ENCODE data around the gene EHBP1L1. TPM values are rescaled to one million over a fixed set of nuclear protein-coding genes. Genes with fewer than 3 reads are reported as not detected.

EHBP1L1 gene
- 100 to 1,000 TPM; 126 to 167 TPM for total RNA-seq

DNA sequence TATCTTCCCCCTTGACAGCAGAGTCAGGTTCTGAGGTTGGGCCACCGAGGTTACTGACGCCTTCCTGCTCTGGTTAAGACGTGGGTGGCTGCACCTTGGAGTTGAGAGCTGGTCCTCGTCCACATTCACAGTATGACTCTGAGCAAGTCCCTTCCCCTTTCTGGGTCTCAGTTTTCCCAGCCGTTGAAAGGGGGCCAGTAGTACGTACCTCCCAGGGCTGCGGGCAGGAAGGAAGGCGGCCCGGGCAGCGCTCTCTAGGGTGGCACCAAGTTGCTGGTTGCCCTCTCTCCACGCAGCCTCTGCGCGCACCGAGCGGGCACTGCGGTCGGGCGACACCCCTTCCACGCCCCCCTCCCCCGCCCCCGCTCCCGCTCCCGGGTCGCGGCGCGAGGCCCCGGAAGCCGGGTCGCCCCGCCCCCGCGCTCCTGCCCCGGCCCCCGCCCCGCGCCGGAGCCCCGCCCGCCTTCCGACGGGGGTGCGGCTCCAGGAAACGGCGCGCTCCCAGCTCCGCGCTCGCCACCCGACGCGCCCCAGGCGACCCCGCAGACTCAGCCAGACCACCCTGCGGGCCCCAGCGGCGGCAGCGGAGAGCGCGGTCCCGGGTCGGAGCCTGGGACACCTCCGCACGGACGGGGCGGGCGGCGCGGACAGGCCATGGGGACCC lies at the start of gene EHBP1L1:
Gene EHBP1L1 (plus strand): TSS at position 486 of the 664 bp plus-strand sequence. CDS start 250 bp downstream, outside the sequence.
- no peaks in the 10 kb centered on the region for H3K27me3 Mint-ChIP-seq
- H3K36me3 Mint-ChIP-seq (ENCODE audit: low read depth): peaks cover 90% of the 10 kb centered on the region
- H3K4me1 Mint-ChIP-seq: peaks cover 23% of the 10 kb centered on the region
- peak; percentile 57 for ATAC-seq (replicated peaks)
- no peaks in the 10 kb centered on the region for H3K9me3 Mint-ChIP-seq
- H3K27ac Mint-ChIP-seq: peak within 1 kb of the TSS; percentile 94
- H3K4me3 Mint-ChIP-seq: peak within 1 kb of the TSS; percentile 94

DNA sequence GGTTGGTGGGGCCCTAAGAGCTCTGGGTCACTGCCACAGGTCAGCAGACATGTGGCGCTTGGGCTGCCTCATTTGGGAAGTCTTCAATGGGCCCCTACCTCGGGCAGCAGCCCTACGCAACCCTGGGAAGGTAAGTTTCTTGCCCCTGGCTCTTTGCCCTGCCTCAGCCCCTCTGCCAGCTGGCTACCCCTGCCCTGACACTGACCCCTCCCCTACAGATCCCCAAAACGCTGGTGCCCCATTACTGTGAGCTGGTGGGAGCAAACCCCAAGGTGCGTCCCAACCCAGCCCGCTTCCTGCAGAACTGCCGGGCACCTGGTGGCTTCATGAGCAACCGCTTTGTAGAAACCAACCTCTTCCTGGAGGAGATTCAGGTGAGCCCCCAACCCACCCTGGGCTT lies 49.1 kb upstream of the EHBP1L1 start:
- H3K36me3 Mint-ChIP-seq (ENCODE audit: low read depth): peaks cover 54% of the 10 kb centered on the region
- no peak for ATAC-seq (replicated peaks)
- H3K27me3 Mint-ChIP-seq: no peaks in the 10 kb centered on the region
- H3K4me1 Mint-ChIP-seq: peaks cover 32% of the 10 kb centered on the region
- H3K4me3 Mint-ChIP-seq: peak overlapping the region; percentile 89
- H3K9me3 Mint-ChIP-seq: no peaks in the 10 kb centered on the region
- peak overlapping the region; percentile 63 for H3K27ac Mint-ChIP-seq

GRCh38 chr11:65528819-65529350 lies 47.0 kb upstream of the EHBP1L1 start:
- H3K27ac Mint-ChIP-seq: peak overlapping the region; percentile 66
- no peaks in the 10 kb centered on the region for H3K27me3 Mint-ChIP-seq
- H3K36me3 Mint-ChIP-seq (ENCODE audit: low read depth): peaks cover 73% of the 10 kb centered on the region
- no peaks in the 10 kb centered on the region for H3K9me3 Mint-ChIP-seq
- H3K4me1 Mint-ChIP-seq: peaks cover 14% of the 10 kb centered on the region
- ATAC-seq (replicated peaks): no peak
- H3K4me3 Mint-ChIP-seq: no peak overlapping the region

DNA sequence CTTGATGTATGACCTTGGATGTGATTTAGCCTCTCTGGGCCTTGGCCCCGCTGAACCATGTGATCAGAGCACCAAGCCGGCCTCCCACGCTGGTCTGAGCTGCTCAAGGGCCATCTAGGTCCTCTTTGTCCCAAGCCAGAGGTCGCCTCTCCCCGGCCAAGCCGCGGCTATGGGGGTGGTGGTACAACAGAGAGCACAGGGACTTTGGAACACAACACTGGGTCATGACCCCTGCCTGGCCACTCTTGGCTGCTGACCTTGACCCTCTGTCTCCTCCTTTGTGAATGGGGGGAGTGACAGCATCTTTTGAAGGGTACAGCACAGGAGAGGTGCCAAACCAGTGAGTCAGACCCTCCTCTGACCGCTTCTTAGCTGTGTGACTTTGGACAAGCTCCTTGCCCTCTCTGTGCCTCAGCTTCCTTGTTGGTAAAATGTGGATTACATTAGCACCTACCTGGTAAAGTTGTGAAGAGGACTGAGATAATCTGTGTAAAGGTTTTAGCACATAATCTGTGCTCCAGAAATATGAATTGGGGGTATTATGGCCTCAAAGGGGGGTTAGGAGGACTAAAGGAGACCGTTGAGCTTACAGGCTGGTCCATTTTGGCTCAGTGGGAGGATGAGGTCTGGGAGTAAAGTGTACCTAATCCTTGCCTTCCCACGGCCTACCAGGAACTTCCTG lies 46.2 kb upstream of the EHBP1L1 start:
- H3K4me1 Mint-ChIP-seq: peaks cover 11% of the 10 kb centered on the region
- no peaks in the 10 kb centered on the region for H3K9me3 Mint-ChIP-seq
- no peak for ATAC-seq (replicated peaks)
- H3K27ac Mint-ChIP-seq: peak overlapping the region; percentile 56
- H3K4me3 Mint-ChIP-seq: no peak overlapping the region
- no peaks in the 10 kb centered on the region for H3K27me3 Mint-ChIP-seq
- peaks cover 78% of the 10 kb centered on the region for H3K36me3 Mint-ChIP-seq (ENCODE audit: low read depth)

GRCh38 chr11:65530157-65530496 lies 45.7 kb upstream of the EHBP1L1 start:
- peak; percentile 31 for ATAC-seq (replicated peaks)
- Mint-ChIP-seq H3K27ac (peak overlapping the region; percentile 56), H3K4me1 (peaks cover 13% of the 10 kb centered on the region), H3K9me3 (no peaks in the 10 kb centered on the region), H3K27me3 (no peaks in the 10 kb centered on the region), H3K4me3 (no peak overlapping the region), H3K36me3 (ENCODE audit: low read depth) (peaks cover 83% of the 10 kb centered on the region)

GRCh38 chr11:65532388-65533064 lies 43.3 kb upstream of the EHBP1L1 start:
- peaks cover 87% of the 10 kb centered on the region for H3K36me3 Mint-ChIP-seq (ENCODE audit: low read depth)
- H3K27me3 Mint-ChIP-seq: no peaks in the 10 kb centered on the region
- H3K27ac Mint-ChIP-seq: no peak overlapping the region
- ATAC-seq (replicated peaks): no peak
- peaks cover 13% of the 10 kb centered on the region for H3K4me1 Mint-ChIP-seq
- no peak overlapping the region for H3K4me3 Mint-ChIP-seq
- H3K9me3 Mint-ChIP-seq: no peaks in the 10 kb centered on the region

DNA sequence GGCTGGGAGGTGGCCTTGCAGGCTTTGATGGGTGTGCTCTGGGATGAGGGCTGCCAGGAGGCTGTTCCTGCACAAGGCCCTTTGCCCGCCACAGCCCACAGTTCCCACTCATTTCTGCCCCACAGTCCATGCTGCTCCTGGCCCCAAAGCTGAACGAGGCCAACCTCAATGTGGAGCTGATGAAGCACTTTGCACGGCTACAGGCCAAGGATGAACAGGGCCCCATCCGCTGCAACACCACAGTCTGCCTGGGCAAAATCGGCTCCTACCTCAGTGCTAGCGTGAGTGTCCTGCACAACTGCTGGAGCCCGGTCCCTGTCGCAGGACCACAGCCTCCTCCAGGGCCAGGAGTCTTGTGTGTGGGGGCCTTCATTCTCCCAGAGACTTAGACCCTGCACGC lies 40.8 kb upstream of the EHBP1L1 start:
- no peak for ATAC-seq (replicated peaks)
- Mint-ChIP-seq H3K36me3 (ENCODE audit: low read depth) (peaks cover 82% of the 10 kb centered on the region), H3K4me3 (no peak overlapping the region), H3K27me3 (no peaks in the 10 kb centered on the region), H3K27ac (no peak overlapping the region), H3K4me1 (peaks cover 8% of the 10 kb centered on the region), H3K9me3 (no peaks in the 10 kb centered on the region)

- Mint-ChIP-seq H3K4me1 (peaks cover 8% of the 10 kb centered on the region), H3K27ac (peak overlapping the region; percentile 8), H3K27me3 (no peaks in the 10 kb centered on the region), H3K4me3 (no peak overlapping the region), H3K36me3 (ENCODE audit: low read depth) (peaks cover 75% of the 10 kb centered on the region), H3K9me3 (no peaks in the 10 kb centered on the region)
- ATAC-seq (replicated peaks): no peak
Observed at GRCh38 chr11:65536412-65537295, 39.2 kb upstream of the EHBP1L1 start.

DNA sequence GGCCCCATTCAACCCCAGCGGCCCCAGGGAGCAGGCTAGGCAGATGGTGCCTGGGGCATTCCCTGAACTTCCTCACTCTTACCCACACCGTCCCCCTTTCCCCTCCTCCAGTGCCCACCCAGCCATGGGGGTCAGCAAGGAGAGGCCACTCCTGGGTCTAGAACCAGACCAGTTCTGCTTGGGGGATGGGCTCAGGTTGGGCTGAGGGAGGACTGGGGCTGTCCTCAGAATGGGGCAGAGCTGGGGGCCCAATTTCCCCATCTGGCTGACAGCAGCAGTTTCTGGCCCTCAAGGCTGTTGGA lies 38.6 kb upstream of the EHBP1L1 start:
- H3K36me3 Mint-ChIP-seq (ENCODE audit: low read depth): peaks cover 76% of the 10 kb centered on the region
- H3K9me3 Mint-ChIP-seq: no peaks in the 10 kb centered on the region
- peaks cover 13% of the 10 kb centered on the region for H3K4me1 Mint-ChIP-seq
- H3K4me3 Mint-ChIP-seq: no peak overlapping the region
- H3K27me3 Mint-ChIP-seq: no peaks in the 10 kb centered on the region
- ATAC-seq (replicated peaks): no peak
- H3K27ac Mint-ChIP-seq: no peak overlapping the region

- H3K27ac Mint-ChIP-seq: no peak overlapping the region
- H3K36me3 Mint-ChIP-seq (ENCODE audit: low read depth): peaks cover 76% of the 10 kb centered on the region
- H3K4me1 Mint-ChIP-seq: peaks cover 16% of the 10 kb centered on the region
- no peaks in the 10 kb centered on the region for H3K27me3 Mint-ChIP-seq
- H3K4me3 Mint-ChIP-seq: no peak overlapping the region
- H3K9me3 Mint-ChIP-seq: no peaks in the 10 kb centered on the region
- no peak for ATAC-seq (replicated peaks)
Observed at GRCh38 chr11:65537620-65538231, 38.1 kb upstream of the EHBP1L1 start.

DNA sequence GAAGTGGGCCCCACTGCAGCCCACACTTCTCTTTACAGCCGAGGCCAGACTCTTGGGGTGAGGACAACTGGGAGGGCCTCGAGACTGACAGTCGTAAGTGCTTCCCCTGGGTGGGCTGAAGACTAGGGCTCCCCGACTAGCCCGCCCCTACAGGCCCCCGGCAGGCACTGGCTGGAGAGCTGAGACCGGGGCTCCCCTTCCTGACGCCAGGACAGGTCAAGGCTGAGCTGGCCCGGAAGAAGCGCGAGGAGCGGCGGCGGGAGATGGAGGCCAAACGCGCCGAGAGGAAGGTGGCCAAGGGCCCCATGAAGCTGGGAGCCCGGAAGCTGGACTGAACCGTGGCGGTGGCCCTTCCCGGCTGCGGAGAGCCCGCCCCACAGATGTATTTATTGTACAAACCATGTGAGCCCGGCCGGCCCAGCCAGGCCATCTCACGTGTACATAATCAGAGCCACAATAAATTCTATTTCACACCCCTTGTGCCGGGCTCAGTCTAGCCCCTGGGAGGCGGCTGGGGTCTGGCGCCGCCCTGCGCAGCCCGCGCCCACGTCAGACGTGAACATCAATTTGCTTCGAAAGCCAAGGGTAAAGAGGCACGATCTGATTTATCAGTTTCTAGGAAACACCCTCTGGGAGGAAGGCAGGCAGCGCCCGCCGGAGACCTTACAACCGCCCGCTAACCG lies 37.5 kb upstream of the EHBP1L1 start:
- no peaks in the 10 kb centered on the region for H3K9me3 Mint-ChIP-seq
- no peaks in the 10 kb centered on the region for H3K27me3 Mint-ChIP-seq
- H3K27ac Mint-ChIP-seq: no peak overlapping the region
- ATAC-seq (replicated peaks): no peak
- H3K36me3 Mint-ChIP-seq (ENCODE audit: low read depth): peaks cover 72% of the 10 kb centered on the region
- peaks cover 17% of the 10 kb centered on the region for H3K4me1 Mint-ChIP-seq
- no peak overlapping the region for H3K4me3 Mint-ChIP-seq

GRCh38 chr11:65538915-65539743 lies 36.7 kb upstream of the EHBP1L1 start:
- Mint-ChIP-seq H3K27ac (no peak overlapping the region), H3K4me1 (peaks cover 17% of the 10 kb centered on the region), H3K9me3 (no peaks in the 10 kb centered on the region), H3K27me3 (no peaks in the 10 kb centered on the region), H3K4me3 (no peak overlapping the region), H3K36me3 (ENCODE audit: low read depth) (peaks cover 75% of the 10 kb centered on the region)
- ATAC-seq (replicated peaks): no peak
